Stimulated activated CD4-positive, alpha-beta T cell treated with anti-CD3 and anti-CD28 coated beads, TNF-alpha, amount 100 ng/mL, for 48 hours (primary cell): Measurements from ENCODE around the gene ASB16.

Experiments used
- DNase-seq, 3 donors: peaks; one replicate each; pipeline ENCODE4 v3.0.0-alpha.2; 2020; ENCODE audit warnings: low read depth in 3 of 3

The ASB16 gene

DNA sequence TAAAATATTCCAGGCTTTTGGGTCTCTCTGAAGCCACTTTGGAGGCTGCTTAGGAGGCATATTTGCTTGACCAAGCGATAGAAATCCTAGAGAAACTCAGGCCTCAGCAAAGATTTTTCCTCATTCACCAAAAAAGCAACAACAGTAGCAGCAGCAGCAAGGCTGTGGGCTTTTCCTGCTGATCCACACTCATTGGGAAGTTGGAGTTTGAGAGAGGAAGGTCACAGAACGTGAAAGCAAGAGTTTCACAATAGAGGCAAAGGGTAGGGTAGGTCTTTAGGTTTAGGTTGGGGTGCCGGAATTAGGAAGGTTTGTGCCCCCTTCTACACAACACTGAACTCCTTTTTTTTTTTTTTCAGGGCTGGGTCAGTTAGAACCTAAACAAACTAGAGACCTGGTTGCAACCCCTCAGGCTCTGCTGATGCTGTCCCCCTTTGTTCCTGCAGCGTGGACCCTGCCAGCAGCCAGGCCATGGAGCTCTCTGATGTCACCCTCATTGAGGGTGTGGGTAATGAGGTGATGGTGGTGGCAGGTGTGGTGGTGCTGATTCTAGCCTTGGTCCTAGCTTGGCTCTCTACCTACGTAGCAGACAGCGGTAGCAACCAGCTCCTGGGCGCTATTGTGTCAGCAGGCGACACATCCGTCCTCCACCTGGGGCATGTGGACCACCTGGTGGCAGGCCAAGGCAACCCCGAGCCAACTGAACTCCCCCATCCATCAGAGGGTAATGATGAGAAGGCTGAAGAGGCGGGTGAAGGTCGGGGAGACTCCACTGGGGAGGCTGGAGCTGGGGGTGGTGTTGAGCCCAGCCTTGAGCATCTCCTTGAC lies 18.3 kb downstream of the ASB16 start:
- no peak for DNase-seq

DNA sequence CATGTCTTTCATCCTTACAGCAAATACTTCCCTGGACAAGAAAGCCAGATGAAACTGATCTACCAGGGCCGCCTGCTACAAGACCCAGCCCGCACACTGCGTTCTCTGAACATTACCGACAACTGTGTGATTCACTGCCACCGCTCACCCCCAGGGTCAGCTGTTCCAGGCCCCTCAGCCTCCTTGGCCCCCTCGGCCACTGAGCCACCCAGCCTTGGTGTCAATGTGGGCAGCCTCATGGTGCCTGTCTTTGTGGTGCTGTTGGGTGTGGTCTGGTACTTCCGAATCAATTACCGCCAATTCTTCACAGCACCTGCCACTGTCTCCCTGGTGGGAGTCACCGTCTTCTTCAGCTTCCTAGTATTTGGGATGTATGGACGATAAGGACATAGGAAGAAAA lies 20.0 kb downstream of the ASB16 start:
- DNase-seq = no peak

DNA sequence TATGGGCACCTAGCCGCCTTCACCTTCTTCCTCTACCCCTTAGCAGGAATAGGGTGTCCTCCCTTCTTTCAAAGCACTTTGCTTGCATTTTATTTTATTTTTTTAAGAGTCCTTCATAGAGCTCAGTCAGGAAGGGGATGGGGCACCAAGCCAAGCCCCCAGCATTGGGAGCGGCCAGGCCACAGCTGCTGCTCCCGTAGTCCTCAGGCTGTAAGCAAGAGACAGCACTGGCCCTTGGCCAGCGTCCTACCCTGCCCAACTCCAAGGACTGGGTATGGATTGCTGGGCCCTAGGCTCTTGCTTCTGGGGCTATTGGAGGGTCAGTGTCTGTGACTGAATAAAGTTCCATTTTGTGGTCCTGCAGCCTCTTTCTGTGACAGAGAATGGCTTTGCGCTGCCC lies 20.9 kb downstream of the ASB16 start:
- DNase-seq = no peak

DNA sequence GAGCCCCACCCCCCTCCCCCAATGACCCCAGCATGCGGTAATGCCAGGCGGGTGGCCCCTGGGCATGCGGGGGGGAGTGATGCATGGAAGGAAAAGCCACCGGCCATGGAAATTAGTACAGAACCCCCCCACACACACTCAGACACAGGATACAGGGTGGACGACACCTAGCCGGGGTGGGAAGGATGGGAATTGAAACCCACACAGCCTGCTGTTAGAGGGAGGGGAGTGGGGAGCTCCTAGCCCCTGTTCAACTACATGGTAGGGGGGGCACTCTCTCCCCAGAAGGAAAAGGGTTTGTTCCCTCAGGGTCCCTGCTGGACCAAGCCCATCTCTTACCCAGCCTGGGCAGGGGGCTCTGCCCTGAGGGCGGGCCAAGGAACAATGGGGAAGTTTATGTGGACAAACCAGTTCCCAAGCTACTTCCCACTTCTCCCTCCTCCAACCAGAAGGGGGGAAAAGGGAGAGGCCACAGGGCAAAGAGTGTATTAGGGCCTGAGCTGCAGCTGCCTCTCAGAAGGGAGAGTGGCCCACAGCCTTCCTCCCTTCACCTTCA lies 21.5 kb downstream of the ASB16 start:
- no peak for DNase-seq

DNA sequence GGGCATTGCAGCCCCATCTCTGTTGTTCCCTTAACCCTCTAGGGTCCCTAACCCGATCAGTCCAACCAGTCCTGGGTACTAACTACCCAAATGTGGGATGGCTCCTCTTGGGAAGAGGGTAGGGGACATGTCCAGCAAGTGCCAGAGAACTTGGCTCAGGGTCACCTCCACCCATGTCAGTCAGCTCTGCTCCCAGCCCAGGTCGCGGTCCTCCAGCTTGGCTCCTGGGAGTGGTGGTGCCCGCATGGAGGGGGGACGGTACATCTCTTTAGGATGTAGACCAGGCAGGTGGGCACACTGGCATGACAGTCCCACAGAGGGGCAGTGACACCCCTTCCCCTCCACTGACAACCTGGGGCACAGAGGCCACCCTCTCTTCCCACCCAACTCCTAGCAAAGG lies 22.2 kb downstream of the ASB16 start:
- DNase-seq = no peak

DNA sequence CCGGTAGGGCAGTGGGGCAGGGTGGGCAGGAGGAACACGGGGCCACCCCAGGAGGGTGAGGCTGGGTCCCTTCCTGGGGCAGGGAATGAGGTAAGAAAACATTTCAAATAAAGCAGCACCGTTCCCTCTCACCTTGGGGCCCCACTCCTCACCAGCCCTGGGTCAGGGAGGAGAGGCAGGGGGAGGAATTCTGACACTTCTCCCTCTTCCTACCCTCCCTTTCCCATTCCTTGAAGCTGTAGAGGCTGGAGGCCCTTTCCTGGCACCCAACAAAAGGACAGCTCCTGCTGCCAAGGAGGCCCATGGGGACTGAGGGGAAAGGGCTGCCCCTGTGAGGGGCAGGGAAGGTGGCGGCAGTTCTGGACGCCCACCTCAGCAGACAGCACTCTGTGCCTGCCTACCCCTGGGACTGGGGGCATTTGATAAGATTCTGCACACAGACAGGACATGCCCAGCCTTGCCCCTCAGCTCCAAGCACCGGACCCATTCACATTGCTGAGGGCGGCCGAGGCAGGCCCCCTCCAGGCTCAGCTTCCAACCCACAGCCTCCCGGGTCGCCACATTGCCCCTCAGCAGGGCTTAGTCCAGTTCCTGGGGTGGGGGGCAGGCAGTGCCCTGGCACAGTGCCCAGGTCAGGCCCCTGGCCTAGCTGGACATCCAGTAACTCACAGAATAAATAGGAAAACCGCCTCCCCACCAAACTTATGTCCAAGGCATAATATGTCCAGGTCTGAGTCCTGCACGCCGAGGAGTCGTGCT lies 23.0 kb downstream of the ASB16 start:
- DNase-seq = no peak

DNA sequence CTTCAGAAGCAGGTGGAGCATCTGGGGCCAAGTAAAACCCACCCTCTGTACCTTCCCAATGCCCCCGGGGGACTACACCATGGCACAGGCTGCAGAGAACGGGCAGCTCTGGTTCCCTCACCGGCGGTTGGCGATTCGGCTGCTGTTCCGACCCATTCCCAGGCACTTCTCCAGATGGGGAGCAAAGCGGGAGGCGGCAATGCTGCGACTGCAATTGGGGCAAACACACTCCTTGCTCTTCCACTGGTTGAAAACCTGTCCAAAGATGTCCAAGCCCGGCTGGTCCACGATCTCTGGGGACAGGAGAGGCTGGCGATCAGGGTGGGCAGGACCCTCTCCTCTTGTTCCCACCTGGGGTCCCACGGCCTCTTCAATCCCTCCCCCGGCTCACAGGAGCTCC lies 26.6 kb downstream of the ASB16 start:
- DNase-seq = no peak

DNA sequence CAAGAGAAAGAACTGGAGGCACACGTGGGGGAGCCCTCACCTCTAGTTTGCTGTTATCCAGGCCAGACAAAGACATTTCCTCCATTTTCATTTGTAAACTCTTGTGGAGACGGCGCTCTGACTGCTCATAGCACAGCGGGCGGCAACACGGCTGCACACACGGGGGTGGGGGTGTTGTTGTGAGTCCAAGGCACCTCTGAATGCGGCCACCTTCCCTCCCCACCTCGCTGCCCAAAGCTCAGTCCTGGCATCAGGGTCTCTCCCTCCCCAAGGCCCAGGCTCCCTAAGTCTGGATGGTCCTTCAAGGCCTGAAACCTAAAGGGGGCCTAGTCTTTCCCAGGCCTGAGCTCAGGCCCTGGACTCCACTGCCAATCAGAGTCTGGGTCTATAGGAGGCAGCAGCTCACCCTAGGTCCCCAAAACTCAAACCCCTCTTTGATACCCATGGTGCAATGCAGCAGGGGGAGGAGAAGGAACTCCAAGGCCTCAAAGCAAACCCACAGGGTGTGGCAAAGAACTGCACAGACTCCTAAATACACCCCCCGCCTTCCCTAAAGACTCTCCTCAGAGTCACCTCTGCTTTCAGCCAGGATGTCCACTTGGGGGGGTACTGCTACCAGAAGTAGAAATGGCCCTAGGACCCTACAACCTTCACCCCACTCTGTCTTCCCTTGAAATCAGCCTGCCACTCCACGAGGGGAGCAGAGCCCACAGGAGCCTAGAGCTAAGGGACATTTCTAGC lies 27.6 kb downstream of the ASB16 start:
- no peak for DNase-seq

DNA sequence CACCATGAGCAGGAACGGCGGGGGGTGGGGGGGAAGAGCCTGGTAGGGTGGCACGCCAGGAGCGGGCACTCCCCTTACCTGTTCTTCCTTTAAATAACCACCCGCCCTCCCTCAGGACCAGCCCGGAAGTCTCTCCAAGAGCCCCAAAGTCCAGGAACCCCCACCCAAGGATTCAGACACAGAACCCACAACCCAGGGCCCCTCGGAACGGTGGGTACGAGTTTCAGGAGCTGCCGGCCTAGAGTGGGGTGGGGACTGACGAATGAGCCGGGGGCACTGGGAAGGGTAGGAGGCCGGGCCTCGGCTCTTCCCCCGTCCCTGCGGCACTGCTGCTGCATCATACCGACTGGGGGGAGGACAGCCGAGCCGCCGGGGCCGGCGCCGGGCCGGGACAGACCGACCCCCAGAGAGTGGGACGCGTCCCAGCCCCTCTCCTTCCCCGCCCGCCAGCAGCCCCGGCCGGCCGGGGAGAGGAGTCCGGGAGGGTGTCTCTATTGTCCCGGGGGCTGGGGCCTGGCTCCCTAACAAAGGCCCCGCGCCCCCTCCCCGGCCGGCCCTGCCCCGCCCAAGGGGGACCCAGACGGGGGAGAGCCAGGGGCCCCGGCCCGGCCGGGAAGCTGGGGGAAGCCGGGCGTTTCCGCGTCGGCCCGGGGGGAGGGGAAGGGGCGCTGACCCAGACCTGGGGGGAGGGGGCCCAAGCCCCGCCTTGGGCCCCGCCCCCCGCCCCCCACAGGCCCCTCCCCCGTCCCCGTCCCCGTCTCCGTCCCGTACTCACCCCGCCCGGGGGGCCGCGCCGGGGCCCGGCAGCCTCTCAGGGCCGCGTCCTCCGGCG lies 28.4 kb downstream of the ASB16 start:
- DNase-seq = peak in 1 of 3 donors; percentile 55

DNA sequence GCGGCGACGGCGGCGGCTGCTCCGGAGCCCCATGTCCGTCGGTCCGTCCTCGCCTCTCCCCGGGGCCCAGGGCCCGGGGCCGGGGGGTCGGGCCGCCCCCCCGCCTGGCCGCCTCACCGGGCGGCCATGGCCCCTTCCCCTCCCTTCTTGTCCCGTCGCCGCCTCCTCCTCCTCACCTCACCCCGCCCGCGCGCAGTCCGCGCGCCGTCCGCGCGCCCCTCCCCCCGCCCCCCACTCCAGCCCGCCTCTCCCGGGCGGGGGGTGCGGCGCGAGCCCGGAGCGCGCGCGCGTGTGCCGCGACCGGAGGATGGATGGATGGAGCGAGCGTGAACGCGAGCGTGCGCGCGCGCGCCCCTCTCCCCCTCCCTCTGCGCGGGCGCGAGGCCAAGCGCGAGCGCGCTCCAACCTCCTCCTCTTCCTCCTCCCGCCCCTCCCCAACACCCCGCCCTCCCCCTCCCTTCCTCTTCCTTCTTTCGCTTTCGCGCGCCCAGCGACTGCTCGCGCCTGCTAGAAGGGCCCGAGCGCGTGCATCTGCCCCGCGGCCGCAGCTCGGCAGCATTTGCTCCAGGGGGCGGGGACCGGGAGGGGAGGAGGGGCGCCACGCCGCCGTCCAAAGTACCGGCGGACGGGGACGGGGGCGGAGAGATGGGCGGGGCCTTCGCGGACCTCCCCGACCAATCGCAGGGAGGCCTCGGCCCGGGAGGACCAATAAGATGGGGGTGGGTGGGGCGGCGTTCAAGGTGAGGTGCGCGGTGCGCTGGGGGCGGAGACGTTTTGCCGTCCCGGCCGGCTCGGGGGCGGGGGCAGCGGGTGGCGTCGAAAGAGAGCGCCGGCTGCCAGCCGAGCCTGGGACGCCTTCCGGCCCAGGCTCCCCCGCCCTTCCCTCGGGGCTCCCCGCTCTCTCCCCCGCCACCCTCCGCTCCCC lies 29.3 kb downstream of the ASB16 start, which contains the start of gene ATXN7L3:
ATXN7L3 (minus strand) TSS at position 332 of the 925 bp plus-strand sequence. CDS start 1,814 bp downstream, outside the sequence.
- DNase-seq = peak; percentile 99 to 100 (median 99)

DNA sequence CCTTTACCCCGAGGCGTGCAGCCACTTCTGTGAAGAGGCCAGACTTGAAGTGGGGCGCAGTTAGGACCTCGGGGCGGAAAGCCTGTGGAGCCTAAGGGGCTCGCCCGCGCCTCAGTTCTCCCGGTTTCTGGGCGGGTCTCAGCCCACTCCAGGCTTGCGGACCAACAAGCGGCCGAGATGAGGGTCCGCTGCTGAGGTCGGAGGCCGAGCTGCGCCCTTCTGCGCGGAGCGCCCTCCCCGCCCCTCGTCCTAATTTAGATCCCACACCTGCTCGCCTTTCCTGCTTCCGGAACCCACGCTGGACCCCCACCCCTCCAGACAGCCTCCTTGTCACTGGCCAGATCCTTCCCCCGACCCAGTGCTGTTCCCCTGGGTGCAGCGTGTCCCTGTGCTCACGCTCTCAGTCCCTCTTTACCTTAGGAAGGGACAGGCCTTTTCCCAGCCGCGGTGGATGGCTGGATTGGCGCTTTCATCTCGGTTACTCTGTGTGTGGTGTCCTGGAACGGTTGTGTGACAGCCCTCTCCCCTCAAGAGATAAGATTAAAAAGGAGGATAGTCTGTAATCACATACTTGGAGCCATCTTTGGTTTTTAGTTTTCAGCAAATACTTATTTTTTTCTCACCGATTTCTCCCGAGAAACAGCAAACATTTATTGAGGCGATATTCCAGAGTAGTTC lies 30.1 kb downstream of the ASB16 start:
- DNase-seq = no peak

DNA sequence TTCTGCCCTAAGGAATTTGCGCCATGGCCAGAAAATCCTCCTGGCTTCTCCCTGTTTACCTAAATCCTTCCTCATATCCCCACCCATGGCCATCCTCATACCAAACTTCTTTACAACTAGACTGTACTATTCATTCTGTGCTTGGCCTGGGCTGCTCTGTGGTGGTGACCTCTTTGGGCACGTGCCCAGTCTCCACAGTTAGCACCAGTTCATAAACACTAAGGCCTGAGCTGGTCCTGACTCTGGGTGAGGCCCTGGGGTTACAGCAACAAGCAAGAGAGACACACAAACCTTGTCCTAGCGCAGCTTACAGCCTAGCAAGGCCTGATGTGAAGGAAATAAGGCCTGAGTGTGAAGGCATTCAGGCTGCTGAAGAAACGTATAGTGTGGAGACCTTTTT lies 32.3 kb downstream of the ASB16 start:
- no peak for DNase-seq

DNA sequence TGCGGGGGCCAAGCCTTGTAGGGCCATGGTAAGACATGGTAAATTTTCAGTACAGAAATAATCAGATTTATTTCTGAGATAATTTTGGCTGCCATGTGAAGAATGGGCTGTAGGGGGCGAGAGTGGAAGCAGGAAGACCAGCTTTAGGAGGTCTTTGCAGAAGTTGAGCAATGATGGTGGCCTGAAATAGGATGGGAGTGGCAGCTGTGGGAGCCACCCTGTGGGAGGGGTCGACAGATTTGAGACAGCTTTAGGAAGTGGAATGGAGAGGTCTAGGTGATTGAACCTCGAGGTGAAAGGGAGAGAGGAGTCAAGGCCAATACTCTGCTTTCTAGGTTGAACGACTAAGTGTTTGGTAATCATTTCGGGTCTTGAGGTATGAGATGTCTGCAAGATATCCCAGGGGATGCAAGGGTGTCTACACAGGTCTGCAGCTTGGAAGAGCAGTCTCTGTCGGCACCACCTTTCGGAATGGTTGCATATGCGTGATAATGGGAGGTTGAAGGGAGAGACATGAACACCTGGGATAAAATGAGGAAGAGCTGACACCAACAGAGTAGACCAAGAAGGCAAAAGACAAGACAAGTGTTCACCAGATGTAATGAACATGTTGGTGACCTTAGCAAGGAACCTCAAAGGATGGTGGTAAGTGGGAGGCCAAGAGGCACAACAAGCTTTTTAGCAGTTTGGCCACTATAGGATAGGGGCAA lies 33.4 kb downstream of the ASB16 start:
- peak in 1 of 3 donors; percentile 53 for DNase-seq

DNA sequence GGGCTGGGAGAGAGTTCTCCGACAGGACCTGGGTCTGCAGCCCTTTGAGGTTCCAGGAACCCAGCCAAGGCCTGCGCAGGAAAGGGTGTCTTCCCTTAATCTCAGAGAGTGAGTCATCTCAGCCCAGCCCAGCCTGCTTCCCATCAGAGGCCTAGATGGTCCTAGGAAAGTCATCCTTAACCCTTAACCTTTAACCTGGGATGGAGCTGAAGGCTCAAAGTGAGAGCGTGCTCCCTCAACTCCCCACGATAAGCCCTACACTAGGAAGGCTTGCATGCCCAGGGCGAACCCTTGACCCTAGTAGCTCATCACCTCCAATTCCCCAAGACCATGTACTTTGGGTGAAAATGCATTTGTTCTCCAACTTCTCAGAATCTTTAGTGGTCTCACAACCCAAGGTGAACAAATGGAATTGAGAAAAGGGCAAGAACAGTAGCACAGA lies 34.0 kb downstream of the ASB16 start:
- no peak for DNase-seq

DNA sequence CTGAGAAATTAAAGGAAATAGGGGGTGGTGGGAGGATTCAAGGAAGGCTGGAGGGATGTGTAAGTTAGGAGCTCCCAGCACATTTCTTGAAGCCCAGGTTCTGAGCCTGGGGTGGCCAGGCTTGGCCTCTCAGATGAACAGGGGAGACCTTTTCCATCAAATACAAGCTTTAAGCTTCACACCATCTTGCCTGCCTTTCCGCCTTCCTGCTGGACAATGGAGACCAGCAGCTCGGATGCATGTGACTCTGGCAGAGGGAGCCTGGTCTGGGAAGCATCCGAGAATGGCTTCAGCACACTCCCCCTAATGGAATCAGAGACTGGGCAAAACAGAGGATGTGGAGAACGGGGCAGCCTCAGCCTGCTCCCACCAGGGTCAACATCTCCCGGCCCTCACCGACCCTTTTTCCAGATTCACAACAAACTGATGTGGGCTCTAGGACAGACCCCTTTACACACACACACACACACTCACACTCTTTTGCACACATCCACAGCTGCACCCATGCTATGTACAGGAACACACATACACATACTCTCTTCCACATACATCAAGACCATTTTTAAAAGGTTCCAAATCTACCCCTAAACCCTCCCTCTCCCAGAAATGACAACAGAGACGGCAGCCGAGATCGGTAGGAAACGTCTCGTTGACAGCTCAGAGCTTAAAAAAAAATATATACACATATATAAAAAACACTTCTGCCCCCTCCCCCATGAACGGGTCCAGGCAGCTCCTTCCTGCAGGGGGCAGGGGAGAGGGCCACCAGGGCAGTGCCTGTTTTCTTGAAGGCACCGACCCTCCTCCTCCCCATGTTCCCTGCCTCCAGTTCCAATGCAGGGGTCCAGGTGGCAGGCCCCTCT lies 35.7 kb downstream of the ASB16 start:
- DNase-seq = no peak

DNA sequence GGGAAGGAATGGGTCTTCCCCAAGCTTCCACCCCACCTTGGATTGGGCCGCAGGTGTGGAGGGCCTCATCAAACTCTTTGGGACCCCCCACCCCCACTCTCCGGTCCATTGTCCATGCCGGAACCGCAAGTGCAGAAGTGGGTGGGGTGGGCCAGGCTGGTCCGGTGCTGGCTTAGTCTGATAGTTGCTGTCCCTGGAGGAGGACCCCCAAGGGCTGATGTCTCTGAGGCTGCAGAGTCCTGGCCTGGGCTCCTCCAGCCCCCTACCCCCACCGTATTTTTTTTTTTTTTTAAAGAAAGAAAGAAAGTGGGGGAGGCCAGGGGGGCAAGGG lies 36.3 kb downstream of the ASB16 start:
- no peak for DNase-seq

DNA sequence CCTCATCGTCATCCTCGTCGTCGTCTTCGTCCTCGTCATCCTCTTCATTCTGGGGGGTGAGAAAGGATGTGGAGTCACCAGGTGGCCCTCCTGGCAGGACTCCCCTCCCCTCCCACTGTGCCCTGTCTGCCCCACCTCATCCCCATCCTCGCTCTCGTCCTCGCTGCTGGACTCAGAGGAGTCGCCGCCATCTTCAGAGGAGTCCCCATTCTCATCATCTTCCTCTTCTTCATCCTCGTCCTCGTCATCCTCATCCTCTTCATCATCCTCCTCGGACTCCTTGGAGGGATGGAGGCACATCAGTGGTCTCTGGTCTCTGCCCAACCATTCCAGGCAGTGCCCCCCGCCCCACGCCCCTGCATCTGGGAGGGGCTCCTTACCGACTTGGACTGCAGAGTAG lies 36.8 kb downstream of the ASB16 start:
- no peak for DNase-seq

DNA sequence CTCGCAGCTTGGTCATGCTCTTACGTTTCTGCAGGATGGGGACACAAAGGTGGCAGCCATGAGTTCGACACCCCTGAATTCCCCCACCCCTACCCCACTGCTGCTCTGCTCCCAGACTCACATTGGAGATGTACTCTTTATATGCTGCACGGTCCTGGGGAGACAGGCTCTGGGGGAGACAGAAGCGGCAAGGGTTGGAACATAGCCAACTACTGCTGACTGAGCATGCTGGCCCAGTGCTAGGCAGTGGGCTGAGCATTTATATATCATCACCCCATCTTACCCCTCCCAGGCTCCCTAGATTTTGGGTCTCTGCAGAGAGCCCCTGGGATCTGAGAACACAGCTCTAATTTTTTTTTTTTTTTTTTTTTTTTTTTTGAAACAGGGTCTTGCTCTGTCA lies 37.2 kb downstream of the ASB16 start:
- no peak for DNase-seq
